Endothelial cell of umbilical vein (primary cell): ENCODE results near the gene PIK3R6. TPM values are rescaled to one million over a fixed set of nuclear protein-coding genes. Genes with fewer than 3 reads are reported as not detected.

ENCODE experiments used
- BruUV-seq: library from RNA; stranded (reverse); fragments of 400-500 nt; replicated peaks from 2 replicates; lab custom pipeline; 2021; lab: Mats Ljungman, UMichigan
- CTCF ChIA-PET: fragments of 300-600, 350-600 bp; sonication (Branson Sonifier 250); formaldehyde crosslinking; loops from one replicate; lab custom pipeline; 2021; ENCODE audit warnings: antibody characterized with exemption, inconsistent platforms; lab: Charles Lee
- POLR2A ChIA-PET: fragments of 300-600, 350-600 bp; sonication (Branson Sonifier 250); formaldehyde crosslinking; loops from one replicate; lab custom pipeline; 2021; ENCODE audit warnings: antibody characterized with exemption, inconsistent platforms; lab: Charles Lee
- DNase-seq: peaks from one replicate; pipeline ENCODE4 v3.0.0-alpha.2; 2011; ENCODE audit warnings: low read depth, low spot score
- FAIRE-seq: peaks from 2 replicates; lab custom pipeline; 2011; peaks lifted over from hg19 to GRCh38; lab: Jason Lieb, UNC
- H2AFZ ChIP-seq: 2 replicates; pipeline ENCODE4 v1.6.0; 2012; ENCODE audit warnings: low read depth, low read length, control low read depth, inconsistent platforms
- H3K27ac ChIP-seq: 2 replicates; pipeline ENCODE4 v1.5.1; 2011; ENCODE audit warnings: low read depth, mild to moderate bottlenecking, control low read depth, low read length, moderate library complexity; ENCODE audit not compliant: insufficient read depth
- H3K27me3 ChIP-seq, 2 experiments: 2 replicates each; pipeline versions ENCODE4 v1.6.0 to v1.6.1; 2011; ENCODE audit warnings: low read length in 2 of 2, mixed read lengths in 1 of 2; ENCODE audit not compliant: control insufficient read depth in 2 of 2, insufficient read depth in 2 of 2
- H3K36me3 ChIP-seq, 2 experiments: 2 replicates in 1 of 2; 3 replicates in 1 of 2; pipeline ENCODE4 v1.5.1; 2011; ENCODE audit warnings: low read length in 2 of 2, mild to moderate bottlenecking in 1 of 2, moderate library complexity in 1 of 2; ENCODE audit not compliant: control insufficient read depth in 2 of 2, insufficient read depth in 2 of 2; ENCODE audit errors: extremely low read depth in 1 of 2
- H3K4me1 ChIP-seq: 3 replicates; pipeline ENCODE4 v1.5.1; 2011; ENCODE audit warnings: mild to moderate bottlenecking, low read length; ENCODE audit not compliant: control insufficient read depth, insufficient read depth; ENCODE audit errors: extremely low read depth
- H3K4me2 ChIP-seq: 2 replicates; pipeline ENCODE4 v1.6.1; 2011; ENCODE audit warnings: low read length, control low read depth, mixed read lengths; ENCODE audit not compliant: insufficient read depth
- H3K4me3 ChIP-seq, 3 experiments: fragments of 200-600 bp in 1 of 3; sonication (generic), shearing (Covaris generic) in 1 of 3; replicated peaks in 1 of 3; 2 replicates each; pipeline ENCODE4 v1.5.1; 2011 to 2016; ENCODE audit warnings: control low read depth in 3 of 3, low read length in 3 of 3, mild to moderate bottlenecking in 2 of 3, inconsistent platforms in 1 of 3, low read depth in 1 of 3, moderate library complexity in 1 of 3; ENCODE audit not compliant: insufficient read depth in 1 of 3
- H3K79me2 ChIP-seq: 2 replicates; pipeline ENCODE4 v1.6.0; 2012; ENCODE audit warnings: low read length, inconsistent platforms; ENCODE audit not compliant: control insufficient read depth, insufficient read depth
- H3K9ac ChIP-seq: replicated peaks from 2 replicates; pipeline ENCODE3; 2011; ENCODE audit warnings: low read length, control low read depth; ENCODE audit not compliant: insufficient read depth; ENCODE audit errors: extremely low read depth
- H3K9me1 ChIP-seq: replicated peaks from 3 replicates; pipeline ENCODE4 v1.6.0; 2011; ENCODE audit warnings: mild to moderate bottlenecking, low read length; ENCODE audit not compliant: control insufficient read depth, insufficient read depth; ENCODE audit errors: extremely low read depth
- H3K9me3 ChIP-seq: replicated peaks from 2 replicates; pipeline ENCODE4 v1.5.1; 2012; ENCODE audit warnings: low read length, inconsistent platforms; ENCODE audit not compliant: control insufficient read depth, insufficient read depth
- H4K20me1 ChIP-seq: replicated peaks from 2 replicates; pipeline ENCODE3; 2011; ENCODE audit warnings: mild to moderate bottlenecking, low read length; ENCODE audit not compliant: control insufficient read depth, insufficient read depth; ENCODE audit errors: extremely low read depth
- CTCF ChIP-seq, 2 donors: IDR thresholded peaks; 1 replicate in 1 of 2; 2 replicates in 1 of 2; pipeline ENCODE4 v1.5.1; 2011; ENCODE audit warnings: low read length in 2 of 2, mild to moderate bottlenecking in 2 of 2, moderate library complexity in 2 of 2, control low read depth in 1 of 2, inconsistent platforms in 1 of 2, low read depth in 1 of 2; ENCODE audit not compliant: insufficient read depth in 1 of 2; ENCODE audit errors: extremely low read depth in 1 of 2
- EZH2 ChIP-seq: IDR thresholded peaks from 2 replicates; pipeline ENCODE4 v1.6.1; 2012; ENCODE audit warnings: borderline replicate concordance, low read depth, mild to moderate bottlenecking, moderate library complexity, low read length, inconsistent platforms; ENCODE audit not compliant: severe bottlenecking
- FOS ChIP-seq: IDR thresholded peaks from 2 replicates; pipeline ENCODE4 v1.6.1; 2011; ENCODE audit warnings: mild to moderate bottlenecking, low read length, moderate library complexity, borderline replicate concordance; ENCODE audit not compliant: insufficient read depth
- GATA2 ChIP-seq: IDR thresholded peaks from 2 replicates; pipeline ENCODE4 v1.7.0; 2011; ENCODE audit warnings: low read depth, mild to moderate bottlenecking, moderate library complexity, mixed read lengths, low read length; ENCODE audit not compliant: insufficient read length, insufficient read depth
- JUN ChIP-seq: IDR thresholded peaks from 2 replicates; pipeline ENCODE4 v1.6.1; 2011; ENCODE audit warnings: borderline replicate concordance, low read depth; ENCODE audit not compliant: insufficient read length, insufficient read depth
- MYC ChIP-seq: IDR thresholded peaks from one replicate; pipeline ENCODE4 v1.6.1; 2011; ENCODE audit warnings: mild to moderate bottlenecking, low read depth, low read length
- POLR2A ChIP-seq: IDR thresholded peaks from 2 replicates; pipeline ENCODE4 v1.6.1; 2012; ENCODE audit warnings: low read depth, mild to moderate bottlenecking, control low read depth, low read length
- POLR2AphosphoS5 ChIP-seq: IDR thresholded peaks from 2 replicates; pipeline ENCODE4 v1.6.1; 2012; ENCODE audit warnings: low read depth, mild to moderate bottlenecking, control low read depth, low read length, moderate library complexity; ENCODE audit not compliant: insufficient read depth
- dilution Hi-C: fragments of 300-500 bp; cut with MboI; formaldehyde crosslinking; loops from one replicate; pipeline ENCODE4 v1.15.0; 2019; ENCODE audit warnings: low sequenced_read_pairs; ENCODE audit not compliant: extremely low pct_ligation_motif_present
- intact Hi-C: fragments of 100-400 bp; cut with micrococcal nuclease; formaldehyde crosslinking; loops from one replicate; pipeline ENCODE4 v1.10.0; 2022
- polyA plus RNA-seq, 4 experiments: library from polyadenylated mRNA; depleted of rRNA in 3 of 4; stranded (reverse) in 3 of 4; unstranded in 1 of 4; fragments of >200 nt; gene quantifications; 2 replicates each; pipeline versions ENCODE4 v1.2.1 to v1.2.3, GENCODE V29; 2011 to 2012; ENCODE audit warnings: missing spikeins in 1 of 4
- total RNA-seq: library from RNA; stranded (reverse); gene quantifications from 2 replicates; pipeline ENCODE4 v1.2.3, GENCODE V29; 2021
- TF ChIP-seq, protein P1 (sequence below): IDR thresholded peaks from 2 replicates; pipeline ENCODE4 v1.6.1; 2011; ENCODE audit not compliant: insufficient read depth, insufficient read length

PIK3R6 gene
- total and polyA plus RNA-seq, 2 donors (not counting 3 experiments of a cell fraction or from before 2014, with no cell fraction given) = not detected

GRCh38 chr17:8828517-8828875 lies 39.0 kb downstream of the PIK3R6 start:
- Histone ChIP-seq H3K27me3 (no peaks in the 10 kb centered on the region), H2AFZ (no peak overlapping the region), H3K4me1 (no peaks in the 10 kb centered on the region), H3K4me3 (no peak overlapping the region), H3K36me3 (no peaks in the 10 kb centered on the region), H3K9ac (no peak overlapping the region), H4K20me1 (no peaks in the 10 kb centered on the region), H3K27ac (no peak overlapping the region), H3K79me2 (no peaks in the 10 kb centered on the region), H3K9me3 (no peaks in the 10 kb centered on the region), H3K9me1 (no peaks in the 10 kb centered on the region), H3K4me2 (no peak overlapping the region)
- intact Hi-C loops = no loop called here
- TF ChIP-seq, protein P1, sequence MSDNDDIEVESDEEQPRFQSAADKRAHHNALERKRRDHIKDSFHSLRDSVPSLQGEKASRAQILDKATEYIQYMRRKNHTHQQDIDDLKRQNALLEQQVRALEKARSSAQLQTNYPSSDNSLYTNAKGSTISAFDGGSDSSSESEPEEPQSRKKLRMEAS = no peak
- TF ChIP-seq JUN (no peak), POLR2AphosphoS5 (no peak), CTCF (IDR thresholded peaks at IDR 0.05; ENCODE audit: extremely low read depth in 1 of 2, insufficient read depth in 1 of 2, low read depth in 1 of 2, low read length in 2 of 2) (no peak), GATA2 (no peak), FOS (no peak), MYC (no peak), POLR2A (no peak), EZH2 (no peak)
- no TSS peak for BruUV-seq
- dilution Hi-C loops = no loop called here
- CTCF ChIA-PET = no interaction called here
- no peak for DNase-seq
- POLR2A ChIA-PET = no interaction called here
- FAIRE-seq = no peak
